Keratinocyte (primary cell): ENCODE measurements around the gene VKORC1L1. TPM values are rescaled to one million over a fixed set of nuclear protein-coding genes. Genes with fewer than 3 reads are reported as not detected.
"Not testable (repeated sequence)": the region's sequence is repeated elsewhere in the genome, so short reads cannot be mapped to it uniquely, and the experiment has no call there.

Experiments used
- DNase-seq: peaks from one replicate; pipeline ENCODE4 v3.0.0-alpha.2; 2011; ENCODE audit warnings: low read depth, missing footprints, low spot score
- FAIRE-seq: peaks from 2 replicates; lab custom pipeline; 2011; peaks lifted over from hg19 to GRCh38; lab: Jason Lieb, UNC
- H2AFZ ChIP-seq: 2 replicates; pipeline ENCODE4 v1.6.0; 2012; ENCODE audit warnings: low read length, control low read depth, inconsistent platforms; ENCODE audit not compliant: control insufficient read depth
- H3K27ac ChIP-seq: 2 replicates; pipeline ENCODE4 v1.5.1; 2011; ENCODE audit warnings: low read length; ENCODE audit not compliant: control insufficient read depth, insufficient read depth
- H3K27me3 ChIP-seq: 3 replicates; pipeline ENCODE4 v1.6.0; 2011; ENCODE audit warnings: low read length; ENCODE audit not compliant: control insufficient read depth, insufficient read depth; ENCODE audit errors: extremely low read depth
- H3K36me3 ChIP-seq, 2 experiments: 2 replicates in 1 of 2; 3 replicates in 1 of 2; pipeline ENCODE4 v1.5.1; 2011; ENCODE audit warnings: low read length in 2 of 2, mild to moderate bottlenecking in 1 of 2; ENCODE audit not compliant: control insufficient read depth in 2 of 2, insufficient read depth in 2 of 2; ENCODE audit errors: extremely low read depth in 1 of 2
- H3K4me1 ChIP-seq: 3 replicates; pipeline ENCODE4 v1.5.1; 2011; ENCODE audit warnings: low read length; ENCODE audit not compliant: control insufficient read depth, insufficient read depth; ENCODE audit errors: extremely low read depth
- H3K4me2 ChIP-seq: 3 replicates; pipeline ENCODE4 v1.6.0; 2011; ENCODE audit warnings: low read depth, low read length; ENCODE audit not compliant: control insufficient read depth, insufficient read depth; ENCODE audit errors: extremely low read depth
- H3K4me3 ChIP-seq, 3 experiments: fragments of 200-600 bp in 1 of 3; sonication (generic) in 1 of 3; 2 replicates in 2 of 3; 3 replicates in 1 of 3; pipeline ENCODE4 v1.5.1; 2011 to 2016; ENCODE audit warnings: low read length in 3 of 3, mild to moderate bottlenecking in 3 of 3, control low read depth in 2 of 3, inconsistent platforms in 1 of 3, low read depth in 1 of 3, mixed read lengths in 1 of 3, mixed run types in 1 of 3, moderate library complexity in 1 of 3; ENCODE audit not compliant: control insufficient read depth in 2 of 3, insufficient read depth in 2 of 3; ENCODE audit errors: extremely low read depth in 1 of 3
- H3K79me2 ChIP-seq: 2 replicates; pipeline ENCODE4 v1.6.0; 2012; ENCODE audit warnings: low read length; ENCODE audit not compliant: control insufficient read depth, insufficient read depth
- H3K9ac ChIP-seq: 3 replicates; pipeline ENCODE4 v1.6.0; 2011; ENCODE audit warnings: low read length; ENCODE audit not compliant: control insufficient read depth, insufficient read depth; ENCODE audit errors: extremely low read depth
- H3K9me1 ChIP-seq: 3 replicates; pipeline ENCODE4 v1.6.0; 2011; ENCODE audit warnings: low read length; ENCODE audit not compliant: control insufficient read depth, insufficient read depth; ENCODE audit errors: extremely low read depth
- H3K9me3 ChIP-seq: 2 replicates; pipeline ENCODE4 v1.5.1; 2012; ENCODE audit warnings: low read depth, low read length; ENCODE audit not compliant: control insufficient read depth
- H4K20me1 ChIP-seq: 3 replicates; pipeline ENCODE4 v1.6.0; 2011; ENCODE audit warnings: low read length; ENCODE audit not compliant: control insufficient read depth, insufficient read depth; ENCODE audit errors: extremely low read depth
- EZH2 ChIP-seq: IDR thresholded peaks from one replicate; pipeline ENCODE4 v1.6.1; 2012; ENCODE audit warnings: inconsistent platforms, mild to moderate bottlenecking, low read length, moderate library complexity
- dilution Hi-C: fragments of 300-500 bp; cut with MboI; formaldehyde crosslinking; loops from one replicate; pipeline ENCODE4 v1.7.0; 2020; ENCODE audit warnings: low sequenced_read_pairs; ENCODE audit not compliant: extremely low pct_ligation_motif_present
- polyA plus RNA-seq, 5 experiments: library from polyadenylated mRNA; depleted of rRNA in 3 of 5; stranded (reverse) in 3 of 5; stranded (forward) in 1 of 5; unstranded in 1 of 5; fragments of >200 nt; gene quantifications; 1 replicate in 1 of 5; 2 replicates in 3 of 5; 3 replicates in 1 of 5; pipeline versions ENCODE4 v1.2.1 to v1.2.3, GENCODE V29; 2011 to 2012; ENCODE audit warnings: missing spikeins in 2 of 5, low read depth in 1 of 5, low replicate concordance in 1 of 5
- TF ChIP-seq, protein P1 (sequence below), 3 experiments: IDR thresholded peaks in 1 of 3; conservative IDR thresholded peaks in 1 of 3; optimal IDR thresholded peaks in 1 of 3; 2 replicates in 2 of 3; 3 replicates in 1 of 3; pipeline versions ENCODE3 to v1.5.1; 2011; ENCODE audit warnings: low read length in 3 of 3, mild to moderate bottlenecking in 3 of 3, moderate library complexity in 2 of 3, control low read depth in 1 of 3, inconsistent platforms in 1 of 3; ENCODE audit not compliant: insufficient read depth in 2 of 3; ENCODE audit errors: extremely low read depth in 1 of 3

VKORC1L1 gene
- polyA plus RNA-seq, 1 donor (not counting 4 experiments of a cell fraction or from before 2014, with no cell fraction given), result 19.4 TPM

DNA sequence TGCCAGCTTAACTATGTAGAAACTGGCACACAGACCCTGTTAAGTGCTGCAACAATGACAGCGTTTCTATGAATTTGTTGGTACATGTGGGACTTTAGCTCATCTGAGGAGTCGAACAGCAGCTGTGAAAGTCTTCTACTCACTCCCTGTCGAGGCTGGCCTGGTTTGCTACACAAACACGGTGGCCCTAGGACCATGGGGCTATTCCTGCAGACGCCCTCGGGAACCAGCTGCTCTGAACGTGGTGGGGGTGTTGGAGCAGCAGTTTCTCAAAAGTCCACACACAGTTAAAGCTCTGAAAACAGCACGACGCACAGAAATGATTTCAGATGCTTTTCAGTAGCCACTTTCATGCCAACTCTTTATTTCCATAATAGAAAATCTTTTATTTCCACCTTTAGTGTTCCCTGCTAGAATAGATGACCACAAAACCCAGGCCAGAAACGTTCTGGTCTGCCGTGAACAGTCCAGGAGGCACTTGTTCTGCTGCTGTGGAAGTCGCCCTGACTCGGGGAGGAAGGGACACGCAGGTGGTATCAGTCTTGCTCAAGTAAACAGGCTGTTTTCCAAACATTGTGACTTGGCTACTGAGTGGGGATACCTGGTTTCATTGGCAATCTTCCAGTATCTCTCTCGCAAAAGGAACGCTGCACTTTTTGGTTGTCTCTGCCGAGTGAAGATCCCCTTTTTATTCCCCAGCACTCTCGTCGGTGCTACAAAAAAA is 87.6 kb downstream of the VKORC1L1 start:
- H3K4me2 ChIP-seq, result no peak overlapping the region
- H3K27ac ChIP-seq, result no peak overlapping the region
- no peaks in the 10 kb centered on the region for H3K79me2 ChIP-seq
- H3K27me3 ChIP-seq, result no peaks in the 10 kb centered on the region
- no peak overlapping the region for H3K9ac ChIP-seq
- H3K9me3 ChIP-seq, result no peaks in the 10 kb centered on the region
- TF ChIP-seq EZH2, result no peak
- TF ChIP-seq, protein P1, sequence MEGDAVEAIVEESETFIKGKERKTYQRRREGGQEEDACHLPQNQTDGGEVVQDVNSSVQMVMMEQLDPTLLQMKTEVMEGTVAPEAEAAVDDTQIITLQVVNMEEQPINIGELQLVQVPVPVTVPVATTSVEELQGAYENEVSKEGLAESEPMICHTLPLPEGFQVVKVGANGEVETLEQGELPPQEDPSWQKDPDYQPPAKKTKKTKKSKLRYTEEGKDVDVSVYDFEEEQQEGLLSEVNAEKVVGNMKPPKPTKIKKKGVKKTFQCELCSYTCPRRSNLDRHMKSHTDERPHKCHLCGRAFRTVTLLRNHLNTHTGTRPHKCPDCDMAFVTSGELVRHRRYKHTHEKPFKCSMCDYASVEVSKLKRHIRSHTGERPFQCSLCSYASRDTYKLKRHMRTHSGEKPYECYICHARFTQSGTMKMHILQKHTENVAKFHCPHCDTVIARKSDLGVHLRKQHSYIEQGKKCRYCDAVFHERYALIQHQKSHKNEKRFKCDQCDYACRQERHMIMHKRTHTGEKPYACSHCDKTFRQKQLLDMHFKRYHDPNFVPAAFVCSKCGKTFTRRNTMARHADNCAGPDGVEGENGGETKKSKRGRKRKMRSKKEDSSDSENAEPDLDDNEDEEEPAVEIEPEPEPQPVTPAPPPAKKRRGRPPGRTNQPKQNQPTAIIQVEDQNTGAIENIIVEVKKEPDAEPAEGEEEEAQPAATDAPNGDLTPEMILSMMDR (optimal IDR thresholded peaks at IDR 0.05 in 1 of 3, IDR thresholded peaks at IDR 0.05 in 1 of 3, conservative IDR thresholded peaks at IDR 0.05 in 1 of 3; ENCODE audit: extremely low read depth in 1 of 3, insufficient read depth in 2 of 3, low read length in 3 of 3), result no peak
- DNase-seq (no peak), FAIRE-seq (no peak)
- H3K4me3 ChIP-seq, result no peak overlapping the region
- no peak overlapping the region for H2AFZ ChIP-seq
- H4K20me1 ChIP-seq, result no peaks in the 10 kb centered on the region
- peaks cover 8 to 11% of the 10 kb centered on the region in 2 experiments for H3K36me3 ChIP-seq
- no peaks in the 10 kb centered on the region for H3K9me1 ChIP-seq
- dilution Hi-C loops, result no loop called here
- no peaks in the 10 kb centered on the region for H3K4me1 ChIP-seq

DNA sequence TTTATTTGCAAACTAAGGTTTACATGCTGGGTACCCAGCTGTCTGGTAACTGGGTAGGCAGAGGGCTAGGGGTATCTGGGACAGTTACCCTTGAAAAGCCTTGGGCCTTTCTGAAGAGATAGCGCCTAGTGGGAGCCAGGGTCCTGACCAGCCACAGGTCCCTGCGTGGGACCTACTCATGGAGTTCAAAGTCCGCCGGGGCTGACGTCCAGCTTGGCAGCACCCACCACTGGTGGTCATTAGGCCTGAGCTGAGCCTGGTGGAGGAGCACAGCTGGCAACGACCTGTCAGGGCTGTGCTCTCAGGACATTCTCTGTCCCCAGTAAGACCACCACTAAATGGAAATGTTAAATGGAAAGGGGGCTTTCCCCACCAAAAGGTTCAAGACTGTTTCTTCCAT is 89.2 kb downstream of the VKORC1L1 start:
- H2AFZ ChIP-seq, result no peak overlapping the region
- H3K79me2 ChIP-seq, result no peaks in the 10 kb centered on the region
- H3K9me3 ChIP-seq, result no peaks in the 10 kb centered on the region
- dilution Hi-C loops, result no loop called here
- no peaks in the 10 kb centered on the region for H4K20me1 ChIP-seq
- H3K27me3 ChIP-seq, result no peaks in the 10 kb centered on the region
- FAIRE-seq, result no peak
- no peak overlapping the region for H3K27ac ChIP-seq
- TF ChIP-seq, protein P1 (optimal IDR thresholded peaks at IDR 0.05 in 1 of 3, IDR thresholded peaks at IDR 0.05 in 1 of 3, conservative IDR thresholded peaks at IDR 0.05 in 1 of 3; ENCODE audit: extremely low read depth in 1 of 3, insufficient read depth in 2 of 3, low read length in 3 of 3), result no peak
- TF ChIP-seq EZH2, result no peak
- peaks cover 12 to 16% of the 10 kb centered on the region in 2 experiments for H3K36me3 ChIP-seq
- DNase-seq, result no peak
- no peaks in the 10 kb centered on the region for H3K9me1 ChIP-seq
- H3K9ac ChIP-seq, result no peak overlapping the region
- no peaks in the 10 kb centered on the region for H3K4me1 ChIP-seq
- no peak overlapping the region for H3K4me2 ChIP-seq
- no peak overlapping the region for H3K4me3 ChIP-seq

GRCh38 chr7:65964671-65965070 is 91.8 kb downstream of the VKORC1L1 start:
- H3K9me3 ChIP-seq, dilution Hi-C loops, H3K4me3 ChIP-seq, H3K79me2 ChIP-seq, H3K27ac ChIP-seq, H3K27me3 ChIP-seq, H2AFZ ChIP-seq, H3K4me1 ChIP-seq, H3K9ac ChIP-seq, DNase-seq, H4K20me1 ChIP-seq, H3K9me1 ChIP-seq, FAIRE-seq, H3K4me2 ChIP-seq: not testable (repeated sequence)
- H3K36me3 ChIP-seq, result peaks cover 22 to 25% of the 10 kb centered on the region in 2 experiments
